Activated naive CD8-positive, alpha-beta T cell treated with anti-CD3 and anti-CD28 coated beads, Interleukin-2, amount 10 ng/mL, durations not matched to agents 7 days and 5 days (primary cell): ENCODE data around the gene OTOGL. TPM values are rescaled to one million over a fixed set of nuclear protein-coding genes. Genes with fewer than 3 reads are reported as not detected.

Source experiments
- ATAC-seq: fragments of 150-1000 bp; cut with Tn5 transposase; one replicate; pipeline ENCODE4 v1.10.0; 2021; ENCODE audit warnings: low read depth, moderate library complexity
- POLR2A ChIA-PET: fragments of 350-600 bp; sonication (Branson Sonifier 250); formaldehyde crosslinking; loops from one replicate; lab custom pipeline; 2021; ENCODE audit warnings: antibody characterized with exemption; lab: Charles Lee
- DNase-seq: peaks from one replicate; pipeline ENCODE4 v3.0.0; 2021
- H3K27ac Mint-ChIP-seq: one replicate; pipeline ENCODE4 v1.8.0; 2022; ENCODE audit warnings: mild to moderate bottlenecking, mixed read lengths
- H3K27me3 Mint-ChIP-seq: one replicate; pipeline ENCODE4 v1.8.0; 2022; ENCODE audit warnings: mild to moderate bottlenecking, moderate library complexity, mixed read lengths
- H3K36me3 Mint-ChIP-seq: one replicate; pipeline ENCODE4 v1.8.0; 2021; ENCODE audit warnings: mild to moderate bottlenecking, mixed read lengths
- H3K4me1 Mint-ChIP-seq: one replicate; pipeline ENCODE4 v1.8.0; 2021; ENCODE audit warnings: mixed read lengths
- H3K4me3 Mint-ChIP-seq: one replicate; pipeline ENCODE4 v1.8.0; 2022; ENCODE audit warnings: mild to moderate bottlenecking, moderate library complexity, mixed read lengths
- H3K9me3 Mint-ChIP-seq: one replicate; pipeline ENCODE4 v1.8.0; 2021; ENCODE audit warnings: mixed read lengths
- total RNA-seq, 2 experiments: library from RNA; stranded (reverse); gene quantifications; one replicate each; pipeline ENCODE4 v1.2.3, GENCODE V29; 2021

The OTOGL gene
- total RNA-seq, 2 experiments from 2014 or later, result not detected

- no peak for DNase-seq
- H3K27me3 Mint-ChIP-seq, result no peaks in the 10 kb centered on the region
- H3K36me3 Mint-ChIP-seq, result no peaks in the 10 kb centered on the region
- no peak overlapping the region for H3K4me3 Mint-ChIP-seq
- H3K4me1 Mint-ChIP-seq, result no peaks in the 10 kb centered on the region
- POLR2A ChIA-PET, result no interaction called here
- H3K27ac Mint-ChIP-seq, result no peak overlapping the region
- ATAC-seq, result no peak
- H3K9me3 Mint-ChIP-seq, result no peaks in the 10 kb centered on the region
Observed at GRCh38 chr12:80413462-80413861, 314.1 kb downstream of the OTOGL start.

- H3K4me1 Mint-ChIP-seq, result no peaks in the 10 kb centered on the region
- POLR2A ChIA-PET, result no interaction called here
- H3K36me3 Mint-ChIP-seq, result no peaks in the 10 kb centered on the region
- no peak overlapping the region for H3K4me3 Mint-ChIP-seq
- no peak for DNase-seq
- no peaks in the 10 kb centered on the region for H3K27me3 Mint-ChIP-seq
- H3K27ac Mint-ChIP-seq, result no peak overlapping the region
- no peak for ATAC-seq
- no peaks in the 10 kb centered on the region for H3K9me3 Mint-ChIP-seq
Observed at GRCh38 chr12:80415466-80415865, 316.1 kb downstream of the OTOGL start.

DNA sequence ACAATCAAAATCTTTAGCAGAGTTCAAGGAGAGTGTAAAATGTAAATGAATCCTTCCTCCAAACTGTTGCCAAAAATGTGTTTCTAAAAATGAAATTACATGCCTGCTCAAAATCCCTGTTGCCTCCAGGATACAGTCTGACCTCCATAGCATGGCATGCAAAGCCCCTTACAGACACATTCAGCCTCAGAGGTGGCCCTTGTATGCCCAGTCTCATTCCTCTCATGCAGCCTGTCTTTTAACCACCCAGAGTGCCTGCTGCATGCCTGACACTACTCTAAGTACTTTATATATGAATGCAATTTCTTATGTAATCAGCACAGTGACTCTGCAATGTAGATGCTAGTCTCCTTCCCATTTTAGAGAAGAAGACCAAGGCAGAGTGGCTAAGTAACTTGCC lies 320.3 kb downstream of the OTOGL start:
- ATAC-seq (no peak), DNase-seq (no peak)
- no peak overlapping the region for H3K4me3 Mint-ChIP-seq
- POLR2A ChIA-PET, result no interaction called here
- no peaks in the 10 kb centered on the region for H3K36me3 Mint-ChIP-seq
- H3K9me3 Mint-ChIP-seq, result no peaks in the 10 kb centered on the region
- no peaks in the 10 kb centered on the region for H3K27me3 Mint-ChIP-seq
- H3K27ac Mint-ChIP-seq, result no peak overlapping the region
- H3K4me1 Mint-ChIP-seq, result no peaks in the 10 kb centered on the region

DNA sequence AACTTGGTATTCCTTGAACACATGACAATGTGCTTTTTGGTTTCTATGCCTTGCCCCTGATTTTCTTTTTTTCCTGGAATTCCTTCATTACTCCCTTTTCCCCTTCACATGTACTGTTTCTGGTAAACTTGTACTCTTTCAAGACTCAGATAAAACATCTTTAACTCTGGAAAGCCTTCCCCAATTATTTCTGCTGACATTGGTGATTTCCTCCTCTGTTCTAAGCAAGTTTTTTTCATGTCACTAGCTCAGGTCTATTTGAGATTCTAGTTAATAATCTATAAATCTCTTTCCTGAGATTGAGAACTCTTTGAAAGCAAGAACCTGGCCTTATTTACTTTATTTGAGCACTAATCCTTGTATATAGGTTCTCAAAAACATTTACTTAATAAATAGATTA lies 320.7 kb downstream of the OTOGL start:
- Mint-ChIP-seq H3K4me1 (no peaks in the 10 kb centered on the region), H3K36me3 (no peaks in the 10 kb centered on the region), H3K9me3 (no peaks in the 10 kb centered on the region), H3K27ac (no peak overlapping the region), H3K27me3 (no peaks in the 10 kb centered on the region), H3K4me3 (no peak overlapping the region)
- DNase-seq (no peak), ATAC-seq (no peak)
- POLR2A ChIA-PET, result no interaction called here

DNA sequence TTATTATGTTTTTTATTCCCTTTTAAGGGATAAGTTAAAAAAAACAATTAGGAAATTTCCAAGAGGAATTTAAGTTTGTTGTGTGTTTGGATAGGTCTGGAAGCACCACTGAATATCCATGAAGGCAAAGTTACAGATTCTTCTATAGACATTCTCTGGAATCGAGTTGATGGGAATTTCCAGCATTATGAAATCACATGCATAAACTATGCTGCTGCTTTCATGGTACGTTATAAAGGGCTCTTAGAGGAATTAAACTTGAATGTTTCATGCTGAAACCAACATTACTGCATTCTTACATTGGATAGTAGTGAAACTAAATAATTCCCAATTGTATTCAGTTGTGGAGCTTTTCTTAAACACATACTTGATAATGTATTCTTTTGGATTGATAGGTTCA lies 323.2 kb downstream of the OTOGL start:
- POLR2A ChIA-PET, result no interaction called here
- Mint-ChIP-seq H3K4me1 (no peaks in the 10 kb centered on the region), H3K4me3 (no peak overlapping the region), H3K27me3 (no peaks in the 10 kb centered on the region), H3K27ac (no peak overlapping the region), H3K36me3 (no peaks in the 10 kb centered on the region), H3K9me3 (no peaks in the 10 kb centered on the region)
- no peak for DNase-seq
- ATAC-seq, result no peak

Other genes with a start within 250 kb of the OTOGL start
- 100 to 1,000 TPM; 100 to 111 TPM for gene PPP1R12A, start 164.4 kb upstream of the OTOGL start, total RNA-seq